ENCODE results near the gene PKMYT1. TPM values are rescaled to one million over a fixed set of nuclear protein-coding genes. Genes with fewer than 3 reads are reported as not detected.

The PKMYT1 gene
- total and polyA plus RNA-seq, 9 of the 15 experiments (the other 6 are each of a cell fraction or from before 2014, with no cell fraction given): 8.7 to 201 (median 37.8) TPM

- TF ChIP-seq CUX1 (CRISPR knock-in tag; IDR thresholded peaks at IDR 0.05) (no peak), POLR2G (IDR thresholded peaks at IDR 0.05; ENCODE audit: low read depth, low read length) (peak; percentile 72), POLR2A (conservative IDR thresholded peaks at IDR 0.05) (0 out of 2 replicates have a peak, but pooled peaks have one; percentile 2)
These were observed 5.0 kb downstream of the PKMYT1 start (continued) for GRCh38 chr16:2975161-2975795.

GRCh38 chr16:2974319-2975056 is 5.8 kb downstream of the PKMYT1 start:
- Histone ChIP-seq H3K4me2 (ENCODE audit: insufficient read depth, low read length) (no peak overlapping the region), H3K9me1 (ENCODE audit: control insufficient read depth, insufficient read depth, low read length) (peaks cover 3% of the 10 kb centered on the region), H3K9me3 (replicated peaks; ENCODE audit: control insufficient read depth, insufficient read depth, low read depth, low read length) (no peaks in the 10 kb centered on the region), H3K27ac (ENCODE audit: extremely low read depth, low read depth, low read length) (no peak overlapping the region), H3K4me3 (no peak overlapping the region), H3K9ac (ENCODE audit: insufficient read depth in 1 of 2, low read depth in 2 of 2, low read length in 2 of 2) (peak overlapping the region in 1 of 2 experiments; percentile 81; a peak in 2 of 4 replicates), H2AFZ (ENCODE audit: low read depth, low read length) (no peak overlapping the region), H4K20me1 (replicated peaks; ENCODE audit: control insufficient read depth, insufficient read depth, low read length) (peaks cover 25% of the 10 kb centered on the region), H3K27me3 (ENCODE audit: control insufficient read depth in 2 of 2, insufficient read depth in 2 of 2, low read length in 2 of 2) (no peaks in the 10 kb centered on the region), H3K36me3 (ENCODE audit: control insufficient read depth, insufficient read depth, low read length) (peaks cover 84% of the 10 kb centered on the region; the same call in 2 of the 3 replicates), H3K79me2 (ENCODE audit: control insufficient read depth, insufficient read depth, low read length) (peaks cover 51% of the 10 kb centered on the region), H3K4me1 (replicated peaks in 1 of 2; ENCODE audit: control insufficient read depth in 2 of 2, insufficient read depth in 2 of 2, low read length in 2 of 2) (peaks cover 9 to 92% of the 10 kb centered on the region in 2 experiments; a peak in 4 of 5 replicates)
- POLR2A ChIA-PET: interaction anchor here (0.6 to 1.8 kb wide), 6 partner anchors 9 to 170 kb away, joined by 3 to 8 read pairs (median 4); no protein-coding TSS in a partner anchor
- CTCF ChIA-PET (ENCODE audit: low intra/inter-chr PET ratio): no interaction called here
- intact Hi-C loops (cut with micrococcal nuclease) (no loop called here), in situ Hi-C loops (cut with MboI) (no loop called here)
- ATAC-seq: no peak
- FAIRE-seq: no peak
- no TSS peak for BruUV-seq (replicated peaks)
- DNase-seq (ENCODE audit: extremely low read depth in 1 of 4, low spot score in 3 of 4): no peak
- WGBS (ENCODE audit: insufficient coverage, low coverage, missing lambda C conversion rate): 94% methylated on average over 15 of the region's 15 CpGs
- TF ChIP-seq ZKSCAN8 (CRISPR knock-in tag; IDR thresholded peaks at IDR 0.05) (no peak), TOE1 (IDR thresholded peaks at IDR 0.05; ENCODE audit: borderline replicate concordance) (no peak), TOE1 (CRISPR knock-in tag; IDR thresholded peaks at IDR 0.05; ENCODE audit: borderline replicate concordance, low read depth) (no peak), KAT7 (CRISPR knock-in tag; IDR thresholded peaks at IDR 0.05; ENCODE audit: borderline replicate concordance) (no peak), JUN (IDR thresholded peaks at IDR 0.05; ENCODE audit: borderline replicate concordance, low read depth, low read length) (no peak), JUN (CRISPR knock-in tag; IDR thresholded peaks at IDR 0.05; ENCODE audit: borderline replicate concordance) (no peak), SUPT5H (IDR thresholded peaks at IDR 0.05) (peak; percentile 42), POLR2AphosphoS2 (IDR thresholded peaks at IDR 0.05; ENCODE audit: low read length) (peak; percentile 82; the same call in 1 of the 2 replicates), HMBOX1 (IDR thresholded peaks at IDR 0.05) (no peak), POLR2A (conservative IDR thresholded peaks at IDR 0.05) (peak; percentile 57), CBX5 (IDR thresholded peaks at IDR 0.05; ENCODE audit: borderline replicate concordance, low read depth) (no peak), MED1 (CRISPR knock-in tag; IDR thresholded peaks at IDR 0.05; ENCODE audit: borderline replicate concordance) (no peak)
